ENCODE data around the gene COX4I1. TPM values are rescaled to one million over a fixed set of nuclear protein-coding genes. Genes with fewer than 3 reads are reported as not detected.

Gene COX4I1
- total RNA-seq, 1 donor from 2014 or later = 430 TPM

DNA sequence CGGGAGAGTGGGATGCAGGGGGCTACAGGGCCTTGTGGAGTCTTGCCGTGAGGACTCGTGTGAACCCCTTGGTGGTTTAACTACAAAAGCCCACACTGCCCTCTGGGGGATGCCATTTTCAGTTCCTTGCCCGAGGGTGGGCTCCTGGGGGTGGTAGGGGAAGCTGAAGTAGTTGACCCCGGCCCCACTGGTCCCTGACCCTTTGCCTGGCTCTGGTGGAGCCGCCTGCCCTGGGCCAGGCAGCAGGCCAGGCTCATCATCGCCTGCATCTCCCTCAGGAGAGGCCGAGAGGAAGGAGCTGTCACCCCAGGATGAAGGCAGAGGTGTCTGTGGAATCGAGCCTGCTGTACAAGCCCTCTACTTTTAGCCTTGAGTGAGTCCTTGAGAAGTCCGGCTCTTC, 10.2 kb downstream of the COX4I1 start:
- H3K27me3 ChIP-seq = no peaks in the 10 kb centered on the region
- no peak for DNase-seq (ENCODE audit: extremely low spot score in 2 of 2)
- peaks cover 0 to 23% of the 10 kb centered on the region in 2 donors for H3K36me3 ChIP-seq
- intact Hi-C loops (cut with DNase I) = no loop called here
- H3K9me3 ChIP-seq = no peaks in the 10 kb centered on the region
- no peak overlapping the region for H3K27ac ChIP-seq
- TF ChIP-seq POLR2A (IDR thresholded peaks at IDR 0.05) = no peak
- TF ChIP-seq, protein P1, sequence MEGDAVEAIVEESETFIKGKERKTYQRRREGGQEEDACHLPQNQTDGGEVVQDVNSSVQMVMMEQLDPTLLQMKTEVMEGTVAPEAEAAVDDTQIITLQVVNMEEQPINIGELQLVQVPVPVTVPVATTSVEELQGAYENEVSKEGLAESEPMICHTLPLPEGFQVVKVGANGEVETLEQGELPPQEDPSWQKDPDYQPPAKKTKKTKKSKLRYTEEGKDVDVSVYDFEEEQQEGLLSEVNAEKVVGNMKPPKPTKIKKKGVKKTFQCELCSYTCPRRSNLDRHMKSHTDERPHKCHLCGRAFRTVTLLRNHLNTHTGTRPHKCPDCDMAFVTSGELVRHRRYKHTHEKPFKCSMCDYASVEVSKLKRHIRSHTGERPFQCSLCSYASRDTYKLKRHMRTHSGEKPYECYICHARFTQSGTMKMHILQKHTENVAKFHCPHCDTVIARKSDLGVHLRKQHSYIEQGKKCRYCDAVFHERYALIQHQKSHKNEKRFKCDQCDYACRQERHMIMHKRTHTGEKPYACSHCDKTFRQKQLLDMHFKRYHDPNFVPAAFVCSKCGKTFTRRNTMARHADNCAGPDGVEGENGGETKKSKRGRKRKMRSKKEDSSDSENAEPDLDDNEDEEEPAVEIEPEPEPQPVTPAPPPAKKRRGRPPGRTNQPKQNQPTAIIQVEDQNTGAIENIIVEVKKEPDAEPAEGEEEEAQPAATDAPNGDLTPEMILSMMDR (IDR thresholded peaks at IDR 0.05) = no peak
- no peak overlapping the region for H3K4me3 ChIP-seq
- no peaks in the 10 kb centered on the region for H3K4me1 ChIP-seq

DNA sequence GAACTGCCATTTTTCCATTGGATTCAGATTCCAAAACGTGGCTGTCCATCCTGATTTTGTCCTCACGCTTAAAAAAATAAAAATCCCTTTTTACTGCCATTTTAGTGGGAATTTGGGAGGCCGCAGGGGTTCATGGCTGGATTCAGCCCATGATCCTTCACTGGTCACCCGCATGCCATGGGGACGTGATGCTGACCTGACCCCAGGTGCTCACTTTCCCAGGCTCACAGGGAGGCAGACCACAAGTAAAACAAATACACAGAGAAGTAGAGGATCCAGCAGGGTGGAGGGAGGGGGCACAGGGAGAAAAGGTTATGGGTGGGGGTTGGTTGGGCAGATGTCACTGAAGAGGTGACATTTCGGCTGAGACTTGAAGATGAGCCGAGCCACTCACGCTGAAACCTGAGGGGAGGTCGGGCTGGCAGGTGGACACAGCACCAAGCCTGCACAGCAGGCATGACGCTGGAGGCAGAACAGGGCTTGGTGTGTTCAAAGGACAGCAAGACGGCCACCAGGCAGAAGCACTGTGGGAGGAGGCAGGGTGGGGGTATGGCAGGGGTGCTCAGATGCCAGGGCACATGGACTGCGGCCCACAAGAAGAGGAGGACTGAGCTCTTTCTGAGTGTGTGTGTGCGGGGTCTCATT, 10.7 kb downstream of the COX4I1 start:
- Histone ChIP-seq H3K27me3 (no peaks in the 10 kb centered on the region), H3K4me3 (no peak overlapping the region), H3K4me1 (no peaks in the 10 kb centered on the region), H3K36me3 (peaks cover 0 to 17% of the 10 kb centered on the region in 2 donors), H3K27ac (no peak overlapping the region), H3K9me3 (no peaks in the 10 kb centered on the region)
- TF ChIP-seq POLR2A (IDR thresholded peaks at IDR 0.05) (no peak), POLR2AphosphoS5 (IDR thresholded peaks at IDR 0.05; ENCODE audit: insufficient read depth in 1 of 2, low read depth in 1 of 2) (no peak)
- TF ChIP-seq, protein P1 (IDR thresholded peaks at IDR 0.05) = no peak
- no peak for DNase-seq (ENCODE audit: extremely low spot score in 2 of 2)
- intact Hi-C loops (cut with DNase I) = no loop called here

DNA sequence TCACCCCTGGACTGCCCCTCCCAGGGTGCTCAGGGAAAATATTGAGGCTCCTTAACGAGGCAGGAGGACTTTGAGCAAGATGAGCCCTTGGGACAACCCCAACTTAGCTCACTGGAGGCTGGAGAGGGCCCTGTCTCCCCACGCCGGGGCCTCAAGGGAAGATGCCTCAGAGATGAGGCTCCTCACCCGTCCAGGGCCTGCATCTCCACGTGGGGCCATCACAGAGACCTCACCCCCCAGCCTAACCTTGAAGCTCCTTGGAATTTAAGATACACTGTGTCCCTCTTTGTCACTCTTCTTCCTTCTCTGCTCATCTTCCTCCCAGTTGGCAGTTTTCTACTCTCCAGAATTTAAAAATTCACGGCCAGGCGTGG, 11.2 kb downstream of the COX4I1 start:
- H3K36me3 ChIP-seq = peaks cover 0 to 12% of the 10 kb centered on the region in 2 donors
- H3K4me3 ChIP-seq = no peak overlapping the region
- no peaks in the 10 kb centered on the region for H3K27me3 ChIP-seq
- H3K9me3 ChIP-seq = no peaks in the 10 kb centered on the region
- intact Hi-C loops (cut with DNase I) = no loop called here
- TF ChIP-seq, protein P1 (IDR thresholded peaks at IDR 0.05) = no peak
- TF ChIP-seq POLR2AphosphoS5 (IDR thresholded peaks at IDR 0.05; ENCODE audit: insufficient read depth in 1 of 2, low read depth in 1 of 2) (no peak), POLR2A (IDR thresholded peaks at IDR 0.05) (no peak)
- no peak overlapping the region for H3K27ac ChIP-seq
- no peaks in the 10 kb centered on the region for H3K4me1 ChIP-seq
- no peak for DNase-seq (ENCODE audit: extremely low spot score in 2 of 2)

DNA sequence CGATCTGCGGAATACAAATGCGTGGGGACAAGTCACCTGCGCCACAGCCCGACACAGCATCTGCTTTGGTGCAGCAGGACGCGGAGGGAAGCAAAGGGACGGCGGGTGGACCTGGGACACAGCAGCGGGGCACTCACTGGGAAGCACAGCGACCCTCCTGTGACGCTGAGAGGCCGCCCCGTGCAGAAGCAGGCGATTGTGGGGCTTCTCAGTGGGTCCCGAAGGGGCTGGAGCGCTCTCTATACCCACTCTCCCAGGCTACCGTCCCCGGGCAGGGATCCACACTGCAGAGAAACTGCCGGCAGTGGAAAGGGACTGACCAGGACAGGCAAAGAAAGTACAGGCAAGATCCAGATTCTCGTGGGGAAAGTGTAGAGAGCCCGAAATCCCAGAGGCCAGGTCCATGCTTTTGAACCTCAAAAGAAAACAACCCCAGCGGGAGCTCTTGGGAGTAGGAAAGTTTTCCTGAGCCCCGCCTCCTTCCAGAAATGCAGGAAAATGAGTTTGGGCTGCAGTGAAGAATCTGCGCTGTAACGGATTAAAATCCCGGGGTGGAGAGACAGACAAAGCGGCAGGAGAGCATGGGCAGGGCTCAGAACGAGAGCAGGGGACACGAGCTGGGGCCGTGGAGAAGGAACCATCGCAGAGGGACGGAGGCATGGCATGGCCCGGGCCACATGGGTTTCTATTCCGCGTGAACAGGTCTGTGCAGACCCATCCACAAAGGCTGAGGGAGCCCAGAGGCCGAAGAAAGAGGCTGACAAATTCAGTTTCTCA, 12.7 kb downstream of the COX4I1 start:
- H3K9me3 ChIP-seq = no peaks in the 10 kb centered on the region

More for the DNA sequence above, 12.7 kb downstream of the COX4I1 start:
- Histone ChIP-seq H3K36me3 (no peaks in the 10 kb centered on the region), H3K4me1 (no peaks in the 10 kb centered on the region), H3K27me3 (no peaks in the 10 kb centered on the region), H3K4me3 (no peak overlapping the region), H3K27ac (no peak overlapping the region)
- TF ChIP-seq POLR2AphosphoS5 (IDR thresholded peaks at IDR 0.05; ENCODE audit: insufficient read depth in 1 of 2, low read depth in 1 of 2) (no peak), POLR2A (IDR thresholded peaks at IDR 0.05) (no peak)
- TF ChIP-seq, protein P1 (IDR thresholded peaks at IDR 0.05) = no peak
- no peak for DNase-seq (ENCODE audit: extremely low spot score in 2 of 2)
- intact Hi-C loops (cut with DNase I) = no loop called here
